ENCODE results near the gene SIRT7. TPM values are rescaled to one million over a fixed set of nuclear protein-coding genes. Genes with fewer than 3 reads are reported as not detected.

The SIRT7 gene, protein sequence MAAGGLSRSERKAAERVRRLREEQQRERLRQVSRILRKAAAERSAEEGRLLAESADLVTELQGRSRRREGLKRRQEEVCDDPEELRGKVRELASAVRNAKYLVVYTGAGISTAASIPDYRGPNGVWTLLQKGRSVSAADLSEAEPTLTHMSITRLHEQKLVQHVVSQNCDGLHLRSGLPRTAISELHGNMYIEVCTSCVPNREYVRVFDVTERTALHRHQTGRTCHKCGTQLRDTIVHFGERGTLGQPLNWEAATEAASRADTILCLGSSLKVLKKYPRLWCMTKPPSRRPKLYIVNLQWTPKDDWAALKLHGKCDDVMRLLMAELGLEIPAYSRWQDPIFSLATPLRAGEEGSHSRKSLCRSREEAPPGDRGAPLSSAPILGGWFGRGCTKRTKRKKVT
- total RNA-seq: 9.1 TPM

DNA sequence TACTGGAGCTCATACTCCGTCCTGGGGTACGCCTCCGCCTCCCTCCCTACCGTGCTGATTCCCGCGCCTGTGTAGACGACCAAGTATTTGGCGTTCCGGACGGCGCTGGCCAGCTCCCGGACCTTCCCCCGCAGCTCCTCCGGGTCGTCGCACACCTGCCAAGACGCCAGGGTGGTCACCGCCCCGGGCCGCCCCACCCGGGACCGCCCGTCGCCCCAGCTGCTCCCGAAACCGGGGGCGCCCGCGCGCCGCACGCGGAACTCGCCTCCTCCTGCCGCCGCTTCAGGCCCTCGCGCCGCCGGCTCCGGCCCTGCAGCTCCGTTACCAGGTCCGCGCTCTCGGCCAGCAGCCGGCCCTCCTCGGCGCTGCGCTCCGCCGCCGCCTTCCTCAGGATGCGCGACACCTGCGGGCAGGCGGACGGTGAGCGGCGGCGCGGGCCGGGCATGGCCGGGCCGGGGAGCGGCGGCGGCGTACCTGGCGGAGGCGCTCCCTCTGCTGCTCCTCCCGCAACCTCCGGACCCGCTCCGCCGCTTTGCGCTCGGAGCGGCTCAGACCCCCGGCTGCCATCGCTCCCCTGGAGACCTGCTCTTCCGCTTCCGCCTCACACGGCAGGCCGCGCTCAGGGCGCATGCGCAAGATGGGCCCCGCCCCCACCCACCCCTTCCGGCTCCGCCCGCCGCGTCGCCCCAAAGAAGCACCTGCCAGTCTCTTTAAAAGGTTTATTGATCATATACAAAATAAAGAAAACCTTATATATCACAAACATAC, at the start of gene SIRT7:
Gene SIRT7 (minus strand): TSS at position 612 of the 768 bp plus-strand sequence. CDS start 45 bp downstream, at position 567.
- DNase-seq: peak; percentile 90

DNA sequence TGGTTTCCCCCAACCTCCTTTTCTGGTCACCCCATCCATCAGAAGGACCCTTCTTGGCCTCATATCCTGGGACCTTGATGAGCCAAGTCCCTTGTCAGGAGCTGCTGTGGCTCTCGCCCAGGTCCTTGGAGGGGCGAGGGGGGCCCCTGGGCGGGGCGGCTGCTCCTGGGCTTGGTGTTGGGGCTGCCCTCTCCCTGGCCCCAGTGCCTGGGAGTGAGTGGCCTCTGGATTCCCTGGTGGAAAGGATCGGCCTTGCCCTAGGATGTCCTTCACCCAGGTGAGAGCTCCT, 49.2 kb upstream of the SIRT7 start:
- DNase-seq: no peak

DNA sequence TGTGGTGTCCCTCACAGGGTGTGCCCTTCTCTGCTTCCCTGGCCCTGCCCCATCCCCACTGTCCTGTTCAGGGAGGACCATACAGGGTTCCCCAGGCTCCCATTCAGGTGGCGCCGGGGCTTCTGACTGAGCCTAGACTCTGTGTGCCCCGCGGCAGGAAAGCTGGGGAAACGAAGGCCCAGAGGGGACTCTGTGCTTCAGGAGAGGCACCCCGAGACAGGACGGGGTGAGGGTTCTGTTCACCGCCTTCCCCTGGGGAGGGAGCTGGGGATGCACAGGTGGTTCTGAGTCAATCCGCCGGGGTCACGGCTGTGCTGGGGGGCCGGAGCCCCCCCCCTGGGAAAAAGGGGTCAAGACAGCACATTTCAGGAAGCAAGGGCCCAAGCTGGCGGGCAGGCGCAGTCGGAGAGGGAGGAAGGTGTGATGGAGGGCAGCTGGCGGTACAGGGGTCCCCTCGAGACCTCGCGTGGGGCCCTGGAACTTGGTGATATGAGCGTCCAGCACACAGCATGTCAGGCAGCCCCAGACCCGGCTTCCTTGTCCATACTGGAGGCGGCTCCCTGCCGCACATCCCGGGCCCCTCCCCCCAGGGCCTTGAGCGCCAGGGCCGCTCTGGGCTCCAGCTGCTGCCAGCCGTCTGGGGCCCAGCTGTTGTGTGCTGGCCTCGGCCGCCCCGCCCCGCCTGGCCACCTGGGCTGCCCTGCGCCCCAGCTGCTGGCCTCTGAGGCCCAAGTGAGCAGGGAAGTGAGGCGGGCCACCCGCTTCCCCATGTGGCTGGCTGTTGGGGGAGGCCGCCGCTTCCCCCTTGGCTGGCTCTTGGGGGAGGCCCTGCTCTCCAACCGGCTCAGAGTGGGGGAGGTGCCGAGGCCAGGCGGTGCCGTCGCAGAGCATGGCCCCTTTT, 48.6 kb upstream of the SIRT7 start:
- DNase-seq: peak; percentile 95

DNA sequence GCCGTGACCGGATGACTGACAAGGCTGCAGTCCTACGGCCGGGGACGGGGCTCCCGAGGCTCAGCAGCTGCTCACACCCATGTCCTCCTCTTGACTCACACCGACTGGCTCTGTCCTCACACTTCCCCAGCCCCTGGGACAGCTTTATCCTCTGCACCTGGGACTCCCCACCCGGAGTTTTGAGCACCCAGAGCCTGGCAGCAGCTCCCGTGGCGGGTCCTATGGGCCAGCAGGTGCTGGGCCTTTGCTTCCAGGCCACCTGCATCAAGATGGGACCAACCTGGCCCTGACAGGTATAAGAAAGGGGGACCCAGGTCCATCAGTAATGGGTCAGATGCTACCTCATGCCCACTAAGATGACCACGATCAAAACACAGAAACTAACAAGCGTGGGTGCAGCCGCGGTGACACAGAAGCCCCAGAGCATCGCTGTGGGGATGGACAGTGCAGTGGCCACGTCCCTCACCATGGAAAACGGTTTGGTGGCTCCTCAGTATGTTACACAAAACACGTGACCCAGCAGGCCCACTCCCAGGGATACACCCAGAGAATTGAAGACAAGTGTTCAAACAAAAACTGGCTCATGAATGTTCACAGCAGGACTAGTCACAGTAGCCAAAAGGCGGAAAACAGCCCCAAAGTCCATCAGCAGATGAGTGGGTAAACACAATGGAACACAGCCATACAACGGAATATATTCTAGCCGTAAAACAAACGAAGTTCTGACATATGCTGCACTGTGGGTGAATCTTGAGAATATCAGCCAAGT, 46.3 kb upstream of the SIRT7 start:
- DNase-seq: no peak

DNA sequence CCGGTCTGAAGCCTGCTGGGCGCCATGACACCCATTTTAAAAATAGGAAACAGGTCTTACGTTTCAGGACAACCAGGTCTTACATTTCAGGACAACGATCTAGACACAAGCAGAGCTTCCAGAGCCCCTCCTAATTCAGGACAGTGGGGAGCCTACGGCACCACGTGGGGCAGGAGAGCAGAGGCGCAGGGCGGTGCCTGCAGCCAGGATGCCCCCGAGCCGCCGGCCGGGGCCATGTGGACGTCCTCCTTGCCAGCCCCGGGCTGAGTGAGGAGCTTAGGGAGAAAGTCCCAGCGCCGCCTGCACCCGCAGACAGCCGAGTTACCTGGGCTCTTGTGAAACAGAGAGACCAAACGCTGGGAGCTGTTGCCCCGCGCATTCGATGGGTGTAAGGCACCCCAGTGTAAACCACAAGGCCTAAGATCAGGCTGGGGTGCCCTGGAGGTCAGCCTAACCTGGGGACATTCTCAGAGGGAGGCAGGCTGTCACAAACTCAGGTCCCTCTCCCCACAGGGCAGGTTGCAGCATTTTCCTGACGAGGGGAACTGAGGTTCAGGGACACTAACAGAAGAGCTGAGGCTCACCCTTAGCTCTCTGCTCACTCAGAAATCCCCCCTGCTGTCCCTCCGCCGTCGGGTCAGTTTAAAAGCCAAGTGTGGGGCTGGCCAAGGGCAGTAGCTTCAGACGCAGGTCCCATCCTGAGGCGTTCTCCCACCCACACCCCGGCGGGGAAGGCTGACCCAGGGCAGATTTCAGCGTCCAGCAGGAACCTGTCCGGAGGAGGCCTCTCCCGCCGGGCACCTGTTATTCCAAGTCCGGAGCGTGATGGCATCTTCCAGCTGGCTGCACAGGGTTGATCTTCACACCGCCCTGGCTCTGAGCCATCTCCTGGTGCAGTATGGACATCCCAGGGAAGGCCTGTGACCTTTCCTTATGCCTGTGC, 44.8 kb upstream of the SIRT7 start:
- peak; percentile 68 for DNase-seq

DNA sequence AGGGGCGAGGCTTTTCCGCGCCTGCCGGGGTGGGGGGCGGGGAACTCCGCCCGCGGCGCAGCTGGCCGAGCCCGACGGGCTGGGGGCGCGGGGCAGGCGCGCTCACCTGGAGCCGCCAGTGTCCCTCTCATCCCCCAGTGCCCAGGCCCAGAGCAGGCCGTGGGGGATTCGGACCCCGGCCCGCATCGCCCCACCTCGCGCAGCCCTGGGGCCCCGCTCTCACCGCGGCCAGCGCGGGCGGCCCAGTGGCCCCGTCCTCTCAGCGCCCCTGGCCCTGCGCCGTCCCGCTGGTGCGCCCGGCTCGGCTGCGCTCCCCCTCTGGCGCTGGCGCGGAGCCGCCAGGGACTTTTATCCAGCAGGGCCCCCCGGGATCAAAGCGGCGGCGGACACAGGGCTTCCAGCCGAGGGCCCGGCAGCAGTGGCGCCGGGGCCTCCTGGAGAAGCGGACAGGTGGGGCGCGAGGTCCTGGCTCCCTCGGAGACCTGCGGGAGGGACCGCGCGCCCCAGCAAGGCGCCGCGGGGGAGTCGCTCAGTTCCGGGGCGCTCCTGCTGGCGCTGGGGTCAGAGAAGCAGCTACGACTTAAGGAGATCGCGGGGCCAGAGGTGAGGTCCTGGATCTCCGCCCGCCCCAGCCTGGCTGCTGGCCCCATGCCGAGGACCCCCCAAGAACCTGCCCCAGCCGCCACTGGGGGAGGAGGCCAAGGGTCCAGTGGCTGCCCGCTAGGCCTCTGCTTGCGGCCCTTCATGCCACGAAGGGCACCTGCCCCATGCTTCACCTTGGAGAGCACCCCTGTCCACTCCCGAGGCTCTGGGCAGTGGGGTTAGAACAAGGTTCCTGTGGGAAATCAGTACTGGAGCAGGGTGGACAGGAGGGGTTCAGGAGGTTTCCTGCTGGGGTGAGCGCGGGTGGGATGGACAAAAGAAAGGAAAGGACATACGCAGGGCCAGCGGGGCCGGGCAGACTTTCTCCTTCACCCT, 43.8 kb upstream of the SIRT7 start:
- no peak for DNase-seq

DNA sequence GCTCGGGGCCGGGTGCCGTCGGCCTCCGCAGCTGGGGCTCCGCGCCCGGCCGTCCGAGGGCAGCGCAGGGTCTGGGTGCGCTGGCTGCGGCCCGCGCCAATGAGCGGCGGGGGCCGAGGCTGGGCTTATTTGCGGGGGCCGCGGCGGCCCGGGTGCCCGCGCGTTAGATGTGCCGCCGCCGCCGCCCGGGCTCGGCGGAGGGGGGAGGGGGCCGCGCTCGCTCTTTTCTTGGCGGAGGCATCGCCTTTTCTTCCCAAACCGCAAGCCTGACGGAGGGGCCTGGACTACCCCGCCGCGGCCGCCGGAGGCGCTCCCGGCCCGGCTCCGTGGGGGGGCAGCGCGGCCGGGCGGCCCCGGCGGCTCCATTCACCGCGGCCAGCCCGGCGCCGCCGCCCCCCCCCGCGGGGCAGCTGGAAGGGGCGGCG, 43.1 kb upstream of the SIRT7 start, which contains the start of gene NOTUM:
Gene NOTUM (minus strand): TSS at position 101 of the 425 bp plus-strand sequence. CDS start 278 bp downstream, outside the sequence.
- DNase-seq: peak; percentile 59

DNA sequence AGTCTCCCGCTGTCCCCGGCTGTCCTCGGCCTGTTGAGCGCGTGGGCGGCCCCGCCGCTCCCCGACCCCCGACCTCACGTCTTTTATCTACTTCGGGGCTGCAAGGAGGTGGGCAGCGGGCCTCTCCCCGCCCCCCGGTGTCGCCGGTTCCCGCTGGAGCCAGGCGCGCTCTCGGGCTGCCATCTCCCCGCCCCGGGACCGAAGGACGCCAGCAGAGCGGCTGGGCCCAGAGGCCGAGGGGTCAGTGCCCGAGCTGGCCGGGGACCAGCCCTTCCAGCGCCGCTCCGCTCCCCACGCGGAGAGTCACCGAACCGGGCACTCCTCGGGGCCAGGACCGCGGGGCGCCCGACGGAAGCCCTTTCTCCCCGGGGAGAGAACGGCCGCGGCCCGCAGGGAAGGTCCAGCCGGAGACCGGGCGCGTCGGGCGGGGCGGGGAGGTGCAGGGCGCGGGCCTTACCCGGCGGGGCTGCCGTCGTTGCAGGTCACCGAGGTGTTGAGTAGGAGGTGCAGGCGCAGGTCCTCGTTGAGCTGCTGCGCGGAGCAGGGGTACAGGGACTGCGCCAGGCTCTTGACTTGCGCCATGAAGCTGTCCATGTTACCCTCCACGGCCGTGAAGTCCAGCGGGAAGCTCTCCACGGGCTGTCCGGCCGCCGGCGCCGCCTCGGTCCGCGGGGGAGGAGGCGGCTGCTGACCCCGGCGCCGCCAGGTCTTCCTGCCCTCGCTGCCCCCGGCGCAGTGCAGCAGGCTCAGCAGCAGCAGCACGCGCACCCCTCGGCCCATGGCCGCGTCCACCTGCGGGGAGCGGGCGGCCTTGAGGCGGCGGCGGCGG, 42.4 kb upstream of the SIRT7 start:
- no peak for DNase-seq

DNA sequence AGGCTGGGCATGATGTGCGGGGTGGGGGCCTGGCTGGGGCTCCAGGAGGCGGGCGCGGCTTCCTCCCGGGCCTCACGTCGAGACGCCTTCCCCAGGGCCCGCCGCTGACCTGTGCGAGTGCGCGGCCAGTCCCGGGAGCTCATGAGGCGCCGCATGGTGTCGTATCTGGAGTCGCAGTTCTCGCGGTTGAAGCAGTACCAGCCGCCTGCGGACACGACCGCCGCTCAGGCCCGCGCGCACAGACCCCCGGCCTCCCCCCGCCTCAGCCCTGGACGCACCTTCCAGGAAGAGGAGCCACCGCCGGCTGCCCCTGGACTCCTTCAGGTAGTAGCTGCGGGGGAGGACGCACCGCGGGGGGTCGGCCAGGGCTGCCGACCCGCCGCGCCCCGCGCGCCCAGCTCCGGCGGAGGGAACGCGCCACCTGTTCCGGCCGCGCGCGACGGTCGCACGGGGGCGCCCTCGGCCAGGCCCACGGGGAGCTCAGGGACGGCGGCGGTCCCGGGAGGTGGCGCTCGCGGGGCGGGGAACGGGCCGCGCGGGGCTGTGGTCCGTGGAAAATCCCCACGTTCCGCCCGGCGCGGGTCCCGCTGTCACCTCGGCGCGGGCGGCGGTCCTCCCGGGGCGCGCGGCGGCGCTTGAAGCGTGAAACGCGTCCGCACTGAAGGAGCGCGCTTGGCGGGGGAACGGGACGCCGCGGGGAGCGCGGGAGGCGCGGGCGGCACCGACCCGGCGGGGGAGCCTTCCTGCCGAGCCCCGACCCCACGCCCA, 41.6 kb upstream of the SIRT7 start:
- DNase-seq: peak; percentile 81

DNA sequence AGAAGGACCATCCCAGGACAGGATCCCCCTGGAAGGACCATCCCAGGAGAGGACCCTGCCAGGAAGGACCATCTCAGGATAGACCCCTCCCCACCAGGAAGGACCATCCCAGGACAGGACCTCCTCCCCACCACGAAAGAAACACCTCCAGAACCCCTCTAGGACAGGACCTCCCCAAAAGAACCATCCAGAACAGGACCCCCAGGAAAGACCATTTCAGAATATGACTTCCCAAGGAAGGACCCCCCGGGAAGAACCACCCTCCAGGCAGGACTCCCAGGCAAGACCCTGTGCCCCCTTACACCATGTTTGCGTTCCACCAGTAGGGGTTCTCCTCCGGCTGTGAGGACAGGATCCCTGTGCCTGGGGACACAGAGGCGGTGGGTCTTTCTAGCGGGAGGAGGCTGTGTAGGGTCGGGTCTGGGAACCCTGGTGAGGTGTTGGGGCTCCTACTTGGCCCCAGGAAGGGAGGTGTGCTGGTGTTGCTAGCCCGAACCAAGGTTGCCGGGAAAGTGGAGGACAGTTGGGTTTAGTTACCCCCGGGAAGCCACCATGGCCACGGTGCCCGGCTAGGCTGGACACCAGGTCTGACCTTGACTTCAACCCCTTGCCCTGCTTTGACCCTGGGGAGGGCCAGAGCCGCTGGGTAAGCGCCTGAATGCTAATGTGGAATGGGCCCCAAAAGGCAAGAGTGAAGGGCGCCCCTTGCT, 40.8 kb upstream of the SIRT7 start:
- DNase-seq: no peak

DNA sequence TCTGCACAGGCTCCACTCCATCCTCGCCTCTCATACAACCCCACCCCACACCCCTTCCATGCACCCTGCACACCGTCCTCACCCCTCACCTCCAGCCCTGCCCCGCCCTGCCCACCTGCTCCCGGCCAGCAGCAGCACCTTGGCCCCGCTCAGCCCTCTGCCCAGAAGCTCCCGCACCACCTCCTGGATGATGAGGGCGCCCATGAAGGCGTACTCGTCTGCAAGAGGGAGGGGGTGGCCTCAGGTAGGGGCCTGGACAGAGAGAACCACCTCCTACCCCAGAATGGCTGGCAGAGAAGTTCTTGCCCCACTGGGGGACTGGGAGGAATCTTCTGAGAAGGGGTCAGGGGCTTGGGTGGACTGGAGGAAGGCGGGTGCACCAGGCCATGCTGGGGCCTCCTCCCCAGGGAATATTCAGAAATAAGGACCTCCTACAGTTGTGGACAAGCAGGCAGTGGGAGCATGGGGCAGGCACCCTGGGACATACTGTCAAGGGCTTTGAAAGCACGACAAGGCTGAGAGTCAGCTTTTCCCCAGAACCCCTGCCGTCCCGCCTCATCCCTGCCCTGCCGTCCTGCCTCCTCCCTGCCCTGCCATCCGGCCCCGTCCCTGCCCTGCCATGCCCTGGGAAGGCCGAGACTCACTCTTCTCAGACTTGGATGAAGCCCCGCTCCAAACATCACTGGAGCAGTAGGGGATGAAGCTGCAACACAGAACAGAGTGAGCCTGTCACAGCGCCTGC, 39.9 kb upstream of the SIRT7 start:
- DNase-seq: no peak

DNA sequence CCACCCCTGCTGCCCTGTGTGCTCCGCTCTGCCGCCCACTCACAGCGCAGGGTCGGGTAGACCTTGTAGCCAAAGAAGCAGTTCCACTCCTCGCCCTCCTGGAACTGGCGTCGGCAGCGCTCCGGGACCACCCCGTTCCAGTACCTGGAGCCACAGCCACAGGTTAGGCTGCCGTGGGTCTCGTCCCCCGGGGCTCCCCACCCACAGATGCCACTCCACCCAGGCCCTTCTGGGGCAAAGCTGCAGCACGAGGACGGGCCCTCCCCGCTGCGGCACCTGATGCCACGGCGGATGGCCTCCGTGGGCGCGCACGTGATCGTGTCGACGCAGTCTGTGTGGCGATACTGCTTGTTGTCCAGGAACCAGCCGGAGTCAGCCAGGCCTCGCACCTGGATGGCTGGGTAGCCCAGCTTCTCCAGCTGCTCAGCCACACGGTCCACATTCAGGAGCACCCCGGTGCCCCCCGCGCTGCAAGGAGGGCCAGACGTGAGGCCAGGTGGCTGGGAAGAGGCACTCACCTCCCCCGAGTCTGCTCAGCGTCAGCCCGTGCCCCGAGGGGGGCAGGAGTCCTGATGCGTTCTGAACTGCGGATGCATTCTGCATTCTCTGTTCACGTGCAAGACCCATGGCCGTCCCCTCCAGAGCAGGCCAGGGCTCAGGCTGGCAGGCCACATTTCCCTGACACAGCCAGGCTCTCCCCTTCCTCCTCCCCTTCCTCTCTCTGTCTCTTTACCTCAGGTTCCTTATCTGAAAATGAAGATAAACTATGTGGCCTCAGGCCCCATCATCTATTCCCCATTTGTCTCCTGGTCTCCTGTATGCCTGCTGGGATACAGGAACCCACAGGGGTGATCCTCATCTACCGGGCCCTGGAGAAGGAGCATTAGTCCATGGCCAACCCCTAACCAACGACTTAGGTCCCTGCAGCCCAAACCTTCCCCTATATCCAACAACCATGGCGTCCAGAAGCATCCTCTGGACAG, 38.9 kb upstream of the SIRT7 start:
- no peak for DNase-seq

DNA sequence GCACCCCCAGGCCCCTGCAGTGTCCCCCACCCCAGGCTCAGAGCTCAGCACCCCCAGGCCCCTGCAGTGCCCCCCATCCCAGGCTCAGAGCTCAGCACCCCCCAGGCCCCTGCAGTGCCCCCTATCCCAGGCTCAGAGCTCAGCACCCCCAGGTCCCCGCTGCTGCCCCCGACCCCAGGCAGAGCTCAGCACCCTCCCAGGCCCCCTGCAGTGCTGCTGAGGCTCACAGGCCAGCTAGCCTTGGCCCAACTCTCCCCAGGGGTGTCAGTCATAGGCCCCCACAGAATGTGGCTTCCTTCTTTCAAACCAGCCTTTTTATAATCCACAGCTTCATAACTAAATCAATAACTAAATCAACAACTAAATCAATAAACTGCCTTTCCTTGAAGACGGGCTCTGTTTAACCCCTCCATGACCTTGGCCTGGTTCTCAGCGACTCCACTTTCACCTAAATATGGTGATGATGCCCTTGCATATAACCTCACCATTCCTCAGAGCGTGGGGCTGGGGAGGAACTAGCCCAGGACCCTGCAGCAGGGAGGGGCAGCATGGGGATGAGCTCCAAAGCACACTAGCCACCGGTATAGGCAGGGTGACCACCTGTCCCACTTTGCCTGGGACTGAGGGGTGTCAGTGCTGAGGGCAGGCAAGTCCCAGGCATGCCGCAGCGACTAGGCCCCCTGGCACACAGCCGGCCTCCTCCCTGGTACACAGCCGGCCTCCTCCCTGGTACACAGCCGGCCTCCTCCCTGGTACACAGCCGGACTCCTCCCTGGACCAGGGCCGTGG, 38.0 kb upstream of the SIRT7 start:
- no peak for DNase-seq
